Measurements from ENCODE around the gene XYLT2. TPM values are rescaled to one million over a fixed set of nuclear protein-coding genes. Genes with fewer than 3 reads are reported as not detected.

The XYLT2 gene
- total and polyA plus RNA-seq, 8 donors: 52.7 to 166 (median 96.5) TPM

DNA sequence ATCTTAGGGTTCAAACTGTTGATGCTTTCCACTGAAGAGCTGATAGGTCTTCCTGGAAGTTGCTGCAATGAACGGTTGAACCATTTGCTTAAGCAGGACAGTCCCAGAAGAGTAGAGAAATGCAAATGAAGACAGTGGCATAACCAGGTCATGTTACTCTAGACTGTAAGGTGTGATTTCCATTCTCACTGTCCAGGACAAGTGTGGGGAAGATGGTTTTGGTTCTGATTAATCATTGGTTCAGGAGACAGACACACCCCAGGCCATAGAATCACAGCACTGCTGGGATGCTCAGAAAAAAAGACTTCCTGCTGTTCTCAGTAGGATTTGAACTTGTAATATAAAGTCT, 34.8 kb upstream of the XYLT2 start:
- Histone ChIP-seq H3K9me3 (no peaks in the 10 kb centered on the region), H3K27ac (peak overlapping the region in 2 of 5 donors; percentile 1 to 35), H3K36me3 (no peaks in the 10 kb centered on the region), H3K4me1 (peaks cover 4 to 20% (median 10%) of the 10 kb centered on the region in 4 donors), H3K27me3 (peaks cover 0 to 3% (median 0%) of the 10 kb centered on the region in 3 donors), H3K4me3 (no peak overlapping the region)
- no peak for TF ChIP-seq POLR2AphosphoS5 (IDR thresholded peaks at IDR 0.05)
- TF ChIP-seq, protein P1, sequence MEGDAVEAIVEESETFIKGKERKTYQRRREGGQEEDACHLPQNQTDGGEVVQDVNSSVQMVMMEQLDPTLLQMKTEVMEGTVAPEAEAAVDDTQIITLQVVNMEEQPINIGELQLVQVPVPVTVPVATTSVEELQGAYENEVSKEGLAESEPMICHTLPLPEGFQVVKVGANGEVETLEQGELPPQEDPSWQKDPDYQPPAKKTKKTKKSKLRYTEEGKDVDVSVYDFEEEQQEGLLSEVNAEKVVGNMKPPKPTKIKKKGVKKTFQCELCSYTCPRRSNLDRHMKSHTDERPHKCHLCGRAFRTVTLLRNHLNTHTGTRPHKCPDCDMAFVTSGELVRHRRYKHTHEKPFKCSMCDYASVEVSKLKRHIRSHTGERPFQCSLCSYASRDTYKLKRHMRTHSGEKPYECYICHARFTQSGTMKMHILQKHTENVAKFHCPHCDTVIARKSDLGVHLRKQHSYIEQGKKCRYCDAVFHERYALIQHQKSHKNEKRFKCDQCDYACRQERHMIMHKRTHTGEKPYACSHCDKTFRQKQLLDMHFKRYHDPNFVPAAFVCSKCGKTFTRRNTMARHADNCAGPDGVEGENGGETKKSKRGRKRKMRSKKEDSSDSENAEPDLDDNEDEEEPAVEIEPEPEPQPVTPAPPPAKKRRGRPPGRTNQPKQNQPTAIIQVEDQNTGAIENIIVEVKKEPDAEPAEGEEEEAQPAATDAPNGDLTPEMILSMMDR (IDR thresholded peaks at IDR 0.05): no peak
- TF ChIP-seq EP300 (IDR thresholded peaks at IDR 0.05): no peak
- no peak for TF ChIP-seq POLR2A (IDR thresholded peaks at IDR 0.05)
- WGBS, 5 donors: 43 to 58% (median 50%) methylated on average over 1 of the region's 1 CpG
- intact Hi-C loops (cut with DNase I; ENCODE audit: low total_unique reads): no loop called here
- DNase-seq: no peak

DNA sequence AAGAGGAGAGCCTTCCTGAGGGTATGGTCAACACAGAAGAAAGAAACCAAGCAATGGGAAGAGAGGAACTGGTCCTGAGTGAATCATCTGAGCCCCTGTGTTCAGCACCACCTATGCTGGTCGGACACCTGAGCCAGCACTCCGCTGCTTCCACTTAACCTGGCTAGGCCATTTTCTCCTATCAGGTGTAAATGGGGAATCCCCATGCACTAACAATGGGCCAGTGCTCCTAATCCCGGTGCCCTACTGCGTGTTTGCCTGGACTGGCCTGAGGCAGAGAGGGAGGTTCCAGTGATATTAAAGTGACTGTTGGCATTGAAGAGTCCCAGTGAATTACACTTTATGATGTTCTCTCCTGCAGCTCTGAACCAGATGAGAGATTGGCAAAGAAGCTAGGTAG, 34.4 kb upstream of the XYLT2 start:
- 56 to 71% (median 66%) methylated on average over 4 of the region's 4 CpGs for WGBS, 5 donors

DNA sequence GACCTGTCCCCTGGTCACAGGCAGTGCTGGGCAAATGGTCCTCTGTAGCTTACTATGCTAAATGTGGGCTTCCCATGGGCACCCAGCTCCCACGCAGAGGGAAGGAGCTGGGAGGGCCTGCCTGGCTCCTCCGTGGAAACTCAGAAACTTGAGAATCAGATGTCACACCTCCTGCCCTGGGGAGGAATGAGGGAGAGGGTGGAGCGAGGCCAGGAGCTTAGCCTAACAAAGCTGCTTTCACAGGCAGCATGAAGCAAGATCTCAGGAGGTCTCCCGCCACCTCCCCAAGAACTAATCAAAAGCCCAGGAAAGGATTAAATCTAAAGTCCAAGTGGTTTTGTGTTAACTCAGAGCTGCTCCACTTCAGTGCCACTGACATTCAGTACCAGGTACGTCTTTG, 33.6 kb upstream of the XYLT2 start:
- Histone ChIP-seq H3K4me1 (peaks cover 4 to 19% (median 10%) of the 10 kb centered on the region in 4 donors), H3K4me3 (no peak overlapping the region), H3K27ac (peak overlapping the region in 4 of 5 donors; percentile 9 to 43 (median 38)), H3K9me3 (no peaks in the 10 kb centered on the region), H3K27me3 (peaks cover 0 to 3% (median 0%) of the 10 kb centered on the region in 3 donors), H3K36me3 (no peaks in the 10 kb centered on the region)
- intact Hi-C loops (cut with DNase I; ENCODE audit: low total_unique reads): no loop called here
- peak in 1 of 2 donors; percentile 76 for DNase-seq
- WGBS, 5 donors: 37 to 56% (median 51%) methylated on average over 5 of the region's 5 CpGs
- TF ChIP-seq POLR2A (IDR thresholded peaks at IDR 0.05) (no peak), POLR2AphosphoS5 (IDR thresholded peaks at IDR 0.05) (no peak), EP300 (IDR thresholded peaks at IDR 0.05) (no peak)
- TF ChIP-seq, protein P1 (IDR thresholded peaks at IDR 0.05): no peak

More for the DNA sequence above, 34.4 kb upstream of the XYLT2 start:
- Histone ChIP-seq H3K9me3 (no peaks in the 10 kb centered on the region), H3K4me3 (no peak overlapping the region), H3K27ac (peak overlapping the region in 2 of 5 donors; percentile 1 to 35), H3K27me3 (peaks cover 0 to 3% (median 0%) of the 10 kb centered on the region in 3 donors), H3K4me1 (peaks cover 4 to 19% (median 10%) of the 10 kb centered on the region in 4 donors), H3K36me3 (no peaks in the 10 kb centered on the region)
- TF ChIP-seq POLR2A (IDR thresholded peaks at IDR 0.05) (no peak), EP300 (IDR thresholded peaks at IDR 0.05) (no peak), POLR2AphosphoS5 (IDR thresholded peaks at IDR 0.05) (no peak)
- TF ChIP-seq, protein P1 (IDR thresholded peaks at IDR 0.05): no peak
- no peak for DNase-seq
- intact Hi-C loops (cut with DNase I; ENCODE audit: low total_unique reads): no loop called here

DNA sequence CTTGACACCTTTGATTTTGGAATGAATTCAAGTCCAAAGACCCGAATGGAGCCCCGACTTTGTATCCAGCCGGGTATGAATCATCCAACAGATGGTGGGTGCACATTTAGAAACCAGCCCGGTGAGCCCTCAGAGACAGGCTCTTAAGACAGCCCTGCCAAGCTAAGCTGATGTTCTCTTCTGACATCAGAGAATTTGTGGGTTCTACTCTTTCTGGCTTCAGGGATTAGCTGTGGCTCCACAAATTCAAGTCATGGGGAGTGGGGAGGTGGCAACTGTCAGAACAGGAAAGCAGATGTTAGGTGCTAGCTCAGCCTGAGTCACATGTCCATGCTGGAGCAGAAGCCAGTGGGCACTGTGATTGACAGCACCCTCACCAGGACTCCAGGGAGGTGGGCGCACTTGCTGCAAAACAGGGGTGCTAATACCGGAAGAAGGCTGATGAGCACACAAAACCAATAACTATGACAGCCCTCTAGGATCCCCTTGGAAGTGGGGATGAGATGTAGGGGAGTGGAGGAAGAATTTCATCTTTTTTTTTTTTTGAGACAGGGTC, 31.4 kb upstream of the XYLT2 start:
- Histone ChIP-seq H3K4me1 (peaks cover 0 to 11% (median 1%) of the 10 kb centered on the region in 4 donors), H3K4me3 (no peak overlapping the region), H3K9me3 (no peaks in the 10 kb centered on the region), H3K36me3 (no peaks in the 10 kb centered on the region), H3K27me3 (peaks cover 0 to 3% (median 0%) of the 10 kb centered on the region in 3 donors), H3K27ac (no peak overlapping the region)
- intact Hi-C loops (cut with DNase I; ENCODE audit: low total_unique reads): no loop called here
- no peak for DNase-seq
- 59 to 81% (median 69%) methylated on average over 6 of the region's 6 CpGs for WGBS, 5 donors
- TF ChIP-seq POLR2A (IDR thresholded peaks at IDR 0.05): no peak
- TF ChIP-seq, protein P1 (IDR thresholded peaks at IDR 0.05): no peak
- no peak for TF ChIP-seq EP300 (IDR thresholded peaks at IDR 0.05)
- TF ChIP-seq POLR2AphosphoS5 (IDR thresholded peaks at IDR 0.05): no peak

Data from stomach (tissue), 9 donors.